Activated naive CD4-positive, alpha-beta T cell treated with anti-CD3 and anti-CD28 coated beads, Interleukin-2, amount 50 U/mL, for 72 hours (primary cell): ENCODE measurements around the gene FARSB. TPM values are rescaled to one million over a fixed set of nuclear protein-coding genes. Genes with fewer than 3 reads are reported as not detected.

Experiments used
- ATAC-seq, 2 donors: fragments of 150-1000 bp; cut with Tn5 transposase; 2 replicates each; pipeline ENCODE4 v1.10.0; 2021; ENCODE audit warnings: mild to moderate bottlenecking in 2 of 2, moderate library complexity in 2 of 2
- DNase-seq, 2 donors: peaks; one replicate each; pipeline ENCODE4 v3.0.0; 2021 to 2022; ENCODE audit warnings: low spot score in 2 of 2
- H3K27ac Mint-ChIP-seq, 2 donors: one replicate each; pipeline ENCODE4 v1.8.0; 2022; ENCODE audit warnings: mild to moderate bottlenecking in 2 of 2, mixed read lengths in 2 of 2
- H3K36me3 Mint-ChIP-seq, 2 donors: one replicate each; pipeline ENCODE4 v1.8.0; 2022; ENCODE audit warnings: mixed read lengths in 2 of 2
- H3K9me3 Mint-ChIP-seq, 2 donors: one replicate each; pipeline ENCODE4 v1.8.0; 2022; ENCODE audit warnings: mixed read lengths in 2 of 2
- total RNA-seq, 2 donors: library from RNA; stranded (reverse); gene quantifications; one replicate each; pipeline ENCODE4 v1.2.3, GENCODE V29; 2022

FARSB gene
- total RNA-seq, 2 donors from 2014 or later, result 30.8 to 39.5 TPM

GRCh38 chr2:222627764-222628163 is 28.1 kb downstream of the FARSB start:
- H3K27ac Mint-ChIP-seq, result peak overlapping the region in 1 of 2 donors; percentile 62
- peaks cover 16 to 23% of the 10 kb centered on the region in 2 donors for H3K36me3 Mint-ChIP-seq
- no peak for ATAC-seq
- H3K9me3 Mint-ChIP-seq, result no peaks in the 10 kb centered on the region
- no peak for DNase-seq

GRCh38 chr2:222623756-222624309 is 32.1 kb downstream of the FARSB start:
- no peak for ATAC-seq
- Mint-ChIP-seq H3K27ac (peak overlapping the region in 1 of 2 donors; percentile 92), H3K9me3 (no peaks in the 10 kb centered on the region), H3K36me3 (peaks cover 16 to 25% of the 10 kb centered on the region in 2 donors)
- DNase-seq, result no peak

- H3K9me3 Mint-ChIP-seq, result no peaks in the 10 kb centered on the region
- DNase-seq (no peak), ATAC-seq (no peak)
- H3K27ac Mint-ChIP-seq, result no peak overlapping the region
- peaks cover 16 to 25% of the 10 kb centered on the region in 2 donors for H3K36me3 Mint-ChIP-seq
These were observed 33.0 kb downstream of the FARSB start for GRCh38 chr2:222622910-222623309.

GRCh38 chr2:222621893-222622292 is 34.0 kb downstream of the FARSB start:
- DNase-seq, result no peak
- Mint-ChIP-seq H3K36me3 (peaks cover 6 to 15% of the 10 kb centered on the region in 2 donors), H3K27ac (no peak overlapping the region), H3K9me3 (no peaks in the 10 kb centered on the region)
- no peak for ATAC-seq

GRCh38 chr2:222615320-222615719 is 40.6 kb downstream of the FARSB start:
- no peak for ATAC-seq
- no peak for DNase-seq
- Mint-ChIP-seq H3K27ac (peak overlapping the region in 1 of 2 donors; percentile 89), H3K9me3 (no peaks in the 10 kb centered on the region), H3K36me3 (peaks cover 0 to 17% of the 10 kb centered on the region in 2 donors)

- Mint-ChIP-seq H3K27ac (no peak overlapping the region), H3K9me3 (no peaks in the 10 kb centered on the region), H3K36me3 (peaks cover 0 to 17% of the 10 kb centered on the region in 2 donors)
- no peak for DNase-seq
- no peak for ATAC-seq
These were observed 42.1 kb downstream of the FARSB start for GRCh38 chr2:222613715-222614331.

GRCh38 chr2:222611684-222612083 is 44.2 kb downstream of the FARSB start:
- Mint-ChIP-seq H3K36me3 (peaks cover 6 to 17% of the 10 kb centered on the region in 2 donors), H3K27ac (no peak overlapping the region), H3K9me3 (no peaks in the 10 kb centered on the region)
- ATAC-seq (no peak), DNase-seq (no peak)

GRCh38 chr2:222610746-222611145 is 45.1 kb downstream of the FARSB start:
- no peaks in the 10 kb centered on the region for H3K9me3 Mint-ChIP-seq
- ATAC-seq, result no peak
- peaks cover 6 to 12% of the 10 kb centered on the region in 2 donors for H3K36me3 Mint-ChIP-seq
- H3K27ac Mint-ChIP-seq, result no peak overlapping the region
- no peak for DNase-seq

GRCh38 chr2:222609381-222609780 is 46.5 kb downstream of the FARSB start:
- Mint-ChIP-seq H3K9me3 (no peaks in the 10 kb centered on the region), H3K36me3 (peaks cover 10 to 12% of the 10 kb centered on the region in 2 donors)
- ATAC-seq, result no peak

GRCh38 chr2:222608081-222608480 is 47.8 kb downstream of the FARSB start:
- no peak for ATAC-seq
- peaks cover 10 to 12% of the 10 kb centered on the region in 2 donors for H3K36me3 Mint-ChIP-seq
- no peaks in the 10 kb centered on the region for H3K9me3 Mint-ChIP-seq
- DNase-seq, result no peak
- no peak overlapping the region for H3K27ac Mint-ChIP-seq

More at GRCh38 chr2:222609381-222609780, 46.5 kb downstream of the FARSB start:
- no peak overlapping the region for H3K27ac Mint-ChIP-seq
- DNase-seq, result no peak

- Mint-ChIP-seq H3K9me3 (no peaks in the 10 kb centered on the region), H3K36me3 (peaks cover 5 to 10% of the 10 kb centered on the region in 2 donors), H3K27ac (peak overlapping the region in 1 of 2 donors; percentile 31)
- DNase-seq (no peak), ATAC-seq (no peak)
These were observed 49.6 kb downstream of the FARSB start for GRCh38 chr2:222606306-222606705.

- ATAC-seq (no peak), DNase-seq (no peak)
- H3K27ac Mint-ChIP-seq, result no peak overlapping the region
- no peaks in the 10 kb centered on the region for H3K9me3 Mint-ChIP-seq
- peaks cover 6 to 10% of the 10 kb centered on the region in 2 donors for H3K36me3 Mint-ChIP-seq
These were observed 51.0 kb downstream of the FARSB start for GRCh38 chr2:222604749-222605515.

GRCh38 chr2:222603501-222603900 is 52.4 kb downstream of the FARSB start:
- DNase-seq (no peak), ATAC-seq (no peak)
- Mint-ChIP-seq H3K36me3 (peaks cover 10 to 11% of the 10 kb centered on the region in 2 donors), H3K27ac (no peak overlapping the region), H3K9me3 (no peaks in the 10 kb centered on the region)

GRCh38 chr2:222598611-222599010 is 57.3 kb downstream of the FARSB start:
- Mint-ChIP-seq H3K36me3 (peaks cover 20 to 26% of the 10 kb centered on the region in 2 donors), H3K27ac (no peak overlapping the region), H3K9me3 (no peaks in the 10 kb centered on the region)
- DNase-seq (no peak), ATAC-seq (no peak)

GRCh38 chr2:222595581-222595980 is 60.3 kb downstream of the FARSB start:
- H3K9me3 Mint-ChIP-seq, result no peaks in the 10 kb centered on the region
- DNase-seq (no peak), ATAC-seq (no peak)
- no peak overlapping the region for H3K27ac Mint-ChIP-seq
- peaks cover 41 to 54% of the 10 kb centered on the region in 2 donors for H3K36me3 Mint-ChIP-seq

GRCh38 chr2:222594679-222595078 is 61.2 kb downstream of the FARSB start:
- no peaks in the 10 kb centered on the region for H3K9me3 Mint-ChIP-seq
- peaks cover 44 to 59% of the 10 kb centered on the region in 2 donors for H3K36me3 Mint-ChIP-seq
- ATAC-seq (no peak), DNase-seq (no peak)
- H3K27ac Mint-ChIP-seq, result no peak overlapping the region

GRCh38 chr2:222592176-222592575 is 63.7 kb downstream of the FARSB start:
- Mint-ChIP-seq H3K36me3 (peaks cover 38 to 67% of the 10 kb centered on the region in 2 donors), H3K27ac (no peak overlapping the region)
- no peak for ATAC-seq

More at GRCh38 chr2:222592176-222592575, 63.7 kb downstream of the FARSB start:
- no peak for DNase-seq
- H3K9me3 Mint-ChIP-seq, result no peaks in the 10 kb centered on the region
